ENCODE measurements around the gene RNU1-3. TPM values are rescaled to one million over a fixed set of nuclear protein-coding genes. Genes with fewer than 3 reads are reported as not detected.

Gene RNU1-3
- total RNA-seq: 565 and 1,390 TPM in 2 replicates

GRCh38 chr1:16666502-16667413 is at the start of gene RNU1-3:
Gene RNU1-3 (minus strand): TSS chr1:16666948.

Other genes starting within 250 kb of the RNU1-3 start
- gene SPATA21, start 229.5 kb downstream of the RNU1-3 start, total RNA-seq: not detected in 2 replicates
- 86.1 and 92.6 TPM in 2 replicates for gene NECAP2, start 226.2 kb downstream of the RNU1-3 start, total RNA-seq
- 565 and 1,390 TPM in 2 replicates for gene RNU1-1, start 152.7 kb downstream of the RNU1-3 start, total RNA-seq
- gene NBPF1, start 53.4 kb downstream of the RNU1-3 start, total RNA-seq: 36.1 and 42.5 TPM in 2 replicates
- 565 and 1,390 TPM in 2 replicates for gene RNU1-4, start 73.6 kb upstream of the RNU1-3 start, total RNA-seq
- 565 and 1,390 TPM in 2 replicates for gene RNU1-2, start 229.0 kb upstream of the RNU1-3 start, total RNA-seq